Raji (cell line): ENCODE measurements around the gene GZMA.

Source experiments
- POLR2A ChIP-seq: IDR thresholded peaks from 2 replicates; pipeline ENCODE4 v1.6.1; 2011; ENCODE audit warnings: low read depth, low read length, control low read depth; ENCODE audit not compliant: insufficient read depth

Gene GZMA

GRCh38 chr5:55104036-55104772 is 1.8 kb downstream of the GZMA start:
- TF ChIP-seq POLR2A, result no peak

DNA sequence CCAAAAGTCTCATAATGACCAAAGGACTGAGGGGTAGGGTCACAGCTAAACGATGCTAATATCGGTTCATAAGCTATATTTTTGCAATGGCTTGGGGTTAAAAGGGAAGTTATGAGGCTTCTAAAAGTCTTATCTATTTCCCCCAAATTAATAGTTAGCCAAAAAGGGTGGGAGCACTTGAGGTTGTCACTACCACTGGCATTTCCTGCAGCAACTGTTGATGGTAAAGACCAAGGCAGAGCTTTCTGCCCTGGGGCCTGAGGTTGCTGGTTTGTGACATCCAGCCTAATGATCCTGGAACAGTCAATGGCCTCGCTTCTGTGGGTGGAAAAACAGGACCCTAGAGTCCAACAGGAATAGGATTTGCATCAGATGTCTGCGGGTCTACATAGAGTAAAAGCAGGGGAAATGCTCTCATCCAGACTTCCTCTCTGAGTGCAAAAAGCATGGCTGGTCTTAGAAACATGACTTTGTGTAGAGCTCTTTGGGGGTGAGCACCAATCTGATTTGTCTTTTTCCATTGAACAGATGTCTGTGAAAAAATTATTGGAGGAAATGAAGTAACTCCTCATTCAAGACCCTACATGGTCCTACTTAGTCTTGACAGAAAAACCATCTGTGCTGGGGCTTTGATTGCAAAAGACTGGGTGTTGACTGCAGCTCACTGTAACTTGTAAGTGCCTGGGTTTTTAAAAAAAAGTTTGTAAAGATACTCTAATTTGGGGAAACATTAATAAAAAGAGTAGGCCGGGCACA is 2.7 kb downstream of the GZMA start:
- TF ChIP-seq POLR2A, result no peak

DNA sequence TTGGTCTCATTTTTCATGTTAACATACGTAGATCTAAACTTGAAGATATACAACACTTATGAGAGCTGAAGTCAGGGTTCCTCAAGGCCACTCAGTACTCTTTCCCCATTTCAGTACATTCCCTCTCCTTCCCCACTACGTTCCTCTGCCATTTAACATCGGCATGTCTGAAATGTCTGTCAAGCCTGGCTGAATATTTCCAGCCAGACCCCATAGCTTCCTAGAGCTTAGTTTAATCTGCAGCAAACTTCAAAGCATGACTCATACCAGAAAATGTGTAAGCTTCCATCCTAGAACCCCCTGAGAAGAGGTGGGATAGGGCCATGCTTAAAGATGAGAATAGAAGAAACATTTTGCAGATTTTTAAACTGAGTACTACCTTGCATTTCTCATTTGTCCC is 6.2 kb downstream of the GZMA start:
- TF ChIP-seq POLR2A, result no peak

DNA sequence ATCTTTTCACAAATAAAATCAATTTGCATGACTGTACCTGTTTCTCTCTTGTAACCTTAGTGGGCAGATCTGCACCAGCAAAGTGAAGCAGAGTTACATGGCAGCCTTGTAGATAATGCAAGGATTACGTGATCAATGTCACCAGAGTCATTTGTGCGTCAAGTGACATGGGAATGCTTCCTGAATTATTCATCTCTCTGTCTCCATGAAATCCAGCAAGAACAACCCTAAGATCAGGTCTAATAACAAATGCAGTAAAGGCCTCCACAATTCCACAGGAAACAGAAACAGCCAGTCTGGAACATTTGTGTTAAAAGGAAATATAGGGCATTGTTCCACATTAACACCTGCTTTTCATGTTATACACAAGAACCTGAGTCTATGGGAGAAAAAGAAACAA is 7.8 kb downstream of the GZMA start:
- no peak for TF ChIP-seq POLR2A

DNA sequence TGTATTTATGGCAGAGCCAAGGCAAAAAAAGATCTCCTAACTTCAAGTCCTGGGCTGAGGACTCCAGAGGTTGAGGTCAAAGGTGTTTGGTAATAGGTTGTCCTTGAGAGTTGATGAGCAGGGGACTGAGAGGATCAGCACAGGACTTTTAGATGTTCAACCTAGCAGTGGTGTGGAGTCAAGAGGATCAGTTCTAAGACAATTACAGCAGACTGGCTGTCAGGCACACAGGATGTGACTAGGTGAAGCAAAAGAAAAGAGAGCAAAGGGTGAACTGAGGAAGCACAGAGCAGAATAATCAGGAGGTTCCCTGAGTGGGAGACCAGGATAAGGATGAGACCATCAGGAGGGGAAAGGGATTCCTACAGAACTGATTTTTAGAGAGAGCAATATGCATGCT is 10.9 kb downstream of the GZMA start:
- no peak for TF ChIP-seq POLR2A

- TF ChIP-seq POLR2A, result no peak
Observed at GRCh38 chr5:55114061-55114460, 11.6 kb downstream of the GZMA start.

- no peak for TF ChIP-seq POLR2A
Observed at GRCh38 chr5:55123365-55123764, 20.9 kb downstream of the GZMA start.

- no peak for TF ChIP-seq POLR2A
Observed at GRCh38 chr5:55134053-55134722, 31.7 kb downstream of the GZMA start.

GRCh38 chr5:55136521-55136920 is 34.1 kb downstream of the GZMA start:
- TF ChIP-seq POLR2A, result no peak

- TF ChIP-seq POLR2A, result no peak
Observed at GRCh38 chr5:55140908-55141665, 38.6 kb downstream of the GZMA start.

- TF ChIP-seq POLR2A, result no peak
Observed at GRCh38 chr5:55141945-55142690, 39.7 kb downstream of the GZMA start.

- no peak for TF ChIP-seq POLR2A
Observed at GRCh38 chr5:55143624-55144023, 41.2 kb downstream of the GZMA start.

GRCh38 chr5:55146080-55146479 is 43.6 kb downstream of the GZMA start:
- no peak for TF ChIP-seq POLR2A

DNA sequence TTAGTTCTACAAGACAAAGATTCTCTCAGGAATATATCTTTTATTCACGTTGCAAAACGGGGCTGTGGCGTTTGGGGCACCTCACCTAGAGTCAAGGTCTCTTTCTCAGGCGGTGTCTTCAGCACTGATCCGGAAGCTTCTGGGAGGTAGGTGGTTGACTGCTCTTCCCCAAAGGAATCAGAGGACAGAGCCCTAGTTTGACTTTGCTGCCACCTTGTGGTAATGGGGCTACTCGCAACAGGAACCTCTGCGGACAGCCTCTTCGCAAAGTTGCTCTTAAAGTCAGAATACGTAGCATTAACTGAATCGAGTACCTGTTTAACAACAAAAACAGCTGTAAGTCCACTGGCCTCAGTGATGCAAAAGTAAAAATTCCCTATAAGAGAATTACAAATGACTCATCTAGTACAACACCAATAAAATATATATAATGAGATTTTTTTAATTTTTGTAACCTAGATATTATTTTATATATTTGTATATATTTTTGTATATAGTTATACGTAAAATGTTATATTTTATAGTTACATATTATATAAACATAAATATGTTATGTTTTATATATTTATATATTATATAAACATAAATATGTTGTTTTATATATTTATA is 44.2 kb downstream of the GZMA start:
- no peak for TF ChIP-seq POLR2A
